Prostate gland (tissue), 2 donors: ENCODE data around the gene SHC2.
"Not testable (repeated sequence)": the region's sequence is repeated elsewhere in the genome, so short reads cannot be mapped to it uniquely, and the experiment has no call there.

Experiments
- CTCF ChIP-seq, 4 experiments: fragments of 200-600 bp in 2 of 4; fragments of 450-650 bp in 2 of 4; sonication (generic) in 2 of 4; IDR thresholded peaks; 1 replicate in 3 of 4; 2 replicates in 1 of 4; pipeline ENCODE4 v1.5.1; 2016 to 2019; ENCODE audit warnings: antibody characterized with exemption in 4 of 4, mild to moderate bottlenecking in 2 of 4, moderate library complexity in 2 of 4
- POLR2AphosphoS5 ChIP-seq: sonication (generic); formaldehyde crosslinking; IDR thresholded peaks from one replicate; pipeline ENCODE4 v1.6.1; 2017; ENCODE audit warnings: antibody characterized with exemption

- TF ChIP-seq POLR2AphosphoS5; CTCF (IDR thresholded peaks at IDR 0.05): not testable (repeated sequence)
Observed at GRCh38 chr19:411121-411722, 49.6 kb downstream of the SHC2 start.
